Suprapubic skin (tissue), 4 donors: Measurements from ENCODE around the gene NTSR1. TPM values are rescaled to one million over a fixed set of nuclear protein-coding genes. Genes with fewer than 3 reads are reported as not detected.

Experiments
- DNase-seq, 2 donors: peaks; one replicate each; pipeline ENCODE4 v3.0.0-alpha.2; 2019; ENCODE audit warnings: low spot score in 2 of 2
- H3K27ac ChIP-seq: fragments of 200-600 bp; sonication (generic); one replicate; pipeline ENCODE4 v1.5.1; 2019
- H3K27me3 ChIP-seq: fragments of 200-600 bp; sonication (generic); one replicate; pipeline ENCODE4 v1.5.1; 2019
- H3K36me3 ChIP-seq: fragments of 200-600 bp; sonication (generic); one replicate; pipeline ENCODE4 v1.5.1; 2019
- H3K4me1 ChIP-seq: fragments of 200-600 bp; sonication (generic); one replicate; pipeline ENCODE4 v1.5.1; 2019
- H3K4me3 ChIP-seq: fragments of 200-600 bp; sonication (generic); one replicate; pipeline ENCODE4 v1.5.1; 2019; ENCODE audit warnings: mild to moderate bottlenecking
- H3K9me3 ChIP-seq: fragments of 200-600 bp; sonication (generic); one replicate; pipeline ENCODE4 v1.5.1; 2019
- CTCF ChIP-seq, 2 donors: fragments of 200-600 bp in 1 of 2; fragments of 450-650 bp in 1 of 2; sonication (generic) in 1 of 2; IDR thresholded peaks; one replicate each; pipeline ENCODE4 v1.5.1; 2016 to 2019; ENCODE audit warnings: antibody characterized with exemption in 2 of 2, mild to moderate bottlenecking in 1 of 2, moderate library complexity in 1 of 2
- EP300 ChIP-seq: sonication (generic); formaldehyde crosslinking; IDR thresholded peaks from one replicate; pipeline ENCODE4 v1.6.1; 2017; ENCODE audit warnings: antibody characterized with exemption
- POLR2A ChIP-seq, 2 donors: fragments of 450-650 bp; IDR thresholded peaks; one replicate each; pipeline ENCODE4 v1.6.1; 2017; ENCODE audit warnings: antibody characterized with exemption in 2 of 2, mild to moderate bottlenecking in 2 of 2, moderate library complexity in 2 of 2
- POLR2AphosphoS5 ChIP-seq, 3 donors: sonication (generic); formaldehyde crosslinking; IDR thresholded peaks; one replicate each; pipeline ENCODE4 v1.6.1; 2017; ENCODE audit warnings: antibody characterized with exemption in 3 of 3
- WGBS: methylation state at CpG from one replicate; pipeline ENCODE4 v1.1.5; 2018; 5-methylcytosine and 5-hydroxymethylcytosine counted together
- total RNA-seq, 4 donors: library from RNA; depleted of rRNA; stranded (reverse); fragments of >200 nt; gene quantifications; one replicate each; pipeline ENCODE4 v1.1.0, GENCODE V29; 2016

NTSR1 gene
- total RNA-seq, 4 donors from 2014 or later, result 0.16 to 0.55 TPM; not detected in 2

DNA sequence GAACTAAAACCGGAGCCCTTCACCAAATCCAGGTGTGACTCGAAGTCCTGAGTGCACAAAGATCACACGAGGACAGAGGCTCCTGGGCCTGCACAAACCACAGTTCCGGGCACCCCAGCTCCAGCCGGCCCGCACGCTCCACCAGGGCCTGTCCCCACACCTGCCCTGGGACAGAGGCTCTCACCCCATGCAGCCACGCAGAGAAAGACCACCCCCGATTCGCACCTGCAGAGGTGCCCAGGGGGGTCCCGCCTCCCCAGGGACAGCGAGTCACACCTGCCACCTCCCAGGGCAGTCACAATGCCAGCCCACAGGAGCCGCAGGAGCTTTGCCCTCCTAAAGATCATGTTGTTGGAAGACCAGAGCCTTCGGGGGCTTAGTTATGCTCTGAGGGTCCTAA is 62.3 kb downstream of the NTSR1 start:
- Histone ChIP-seq H3K4me1 (peaks cover 34% of the 10 kb centered on the region), H3K27me3 (peaks cover 40% of the 10 kb centered on the region), H3K9me3 (no peaks in the 10 kb centered on the region), H3K36me3 (no peaks in the 10 kb centered on the region), H3K27ac (no peak overlapping the region), H3K4me3 (no peak overlapping the region)
- no peak for TF ChIP-seq CTCF (IDR thresholded peaks at IDR 0.05)
- no peak for TF ChIP-seq POLR2AphosphoS5 (IDR thresholded peaks at IDR 0.05)
- no peak for TF ChIP-seq POLR2A (IDR thresholded peaks at IDR 0.05)
- no peak for TF ChIP-seq EP300
- no peak for DNase-seq
- 75% methylated on average over 13 of the region's 14 CpGs for WGBS

DNA sequence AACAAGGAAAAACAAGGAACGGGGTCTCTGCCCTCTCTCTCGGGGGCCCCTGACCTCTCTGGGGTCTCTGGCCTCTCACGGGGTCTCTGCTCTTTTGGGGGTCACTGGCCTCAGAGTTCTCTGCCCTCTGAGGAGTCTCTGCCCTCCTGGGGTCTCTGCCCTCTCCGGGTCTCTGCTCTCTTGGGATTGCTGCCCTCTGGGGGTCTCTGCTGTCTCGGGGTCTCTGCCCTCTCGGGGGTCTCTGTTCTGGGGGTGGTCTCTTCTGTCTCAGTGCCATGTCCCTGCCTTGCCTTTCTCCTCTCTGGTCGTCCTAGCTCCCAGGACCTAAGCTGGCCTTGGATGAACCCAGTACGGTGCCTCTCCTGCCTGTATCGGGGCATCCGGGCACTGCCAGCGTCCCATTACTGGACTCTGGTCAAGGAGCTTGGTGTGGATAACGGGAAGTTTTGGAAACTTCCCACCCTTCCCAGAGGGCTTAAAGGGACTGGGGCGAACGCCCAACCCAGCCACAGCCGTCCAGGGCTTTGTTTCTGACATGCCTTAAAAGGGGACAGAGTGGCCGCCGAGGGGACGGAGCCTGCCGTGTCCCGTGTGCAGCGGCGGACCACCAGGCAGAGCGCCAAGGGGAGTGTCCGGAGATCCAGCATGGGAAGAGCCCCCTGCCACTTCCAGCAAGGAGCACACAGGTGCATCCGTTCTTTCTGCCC is 62.9 kb downstream of the NTSR1 start:
- no peaks in the 10 kb centered on the region for H3K36me3 ChIP-seq
- no peak overlapping the region for H3K4me3 ChIP-seq
- TF ChIP-seq EP300 (no peak), POLR2AphosphoS5 (IDR thresholded peaks at IDR 0.05) (no peak), CTCF (IDR thresholded peaks at IDR 0.05) (no peak), POLR2A (IDR thresholded peaks at IDR 0.05) (no peak)
- DNase-seq, result no peak
- no peaks in the 10 kb centered on the region for H3K9me3 ChIP-seq
- WGBS, result 75% methylated on average over 18 of the region's 25 CpGs
- peaks cover 34% of the 10 kb centered on the region for H3K27me3 ChIP-seq
- no peak overlapping the region for H3K27ac ChIP-seq
- peaks cover 34% of the 10 kb centered on the region for H3K4me1 ChIP-seq

DNA sequence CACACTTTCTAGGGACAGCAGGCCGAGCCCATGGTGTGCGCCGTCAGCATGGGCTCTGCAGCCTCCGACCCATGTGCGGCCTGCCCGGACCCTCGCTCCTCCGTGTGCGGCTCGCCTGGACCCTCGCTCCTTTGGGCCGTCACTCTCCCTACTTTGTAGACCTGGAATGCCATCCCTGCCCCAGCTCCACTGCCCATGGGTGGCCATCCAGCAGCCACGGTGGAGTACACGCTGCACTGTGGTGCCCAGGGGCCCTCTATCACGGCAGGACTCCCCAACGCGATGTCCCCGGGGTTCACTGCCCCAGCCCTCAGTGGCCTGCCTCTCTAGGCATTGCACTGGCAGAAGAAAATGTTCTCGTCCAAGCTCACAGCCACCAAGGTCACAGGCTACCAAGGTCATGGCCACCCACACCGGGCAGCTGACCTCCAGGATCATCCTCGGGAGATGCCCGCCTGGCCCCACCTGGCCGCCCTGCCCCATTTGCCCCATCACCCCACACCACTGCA is 63.5 kb downstream of the NTSR1 start:
- no peak for DNase-seq
- Histone ChIP-seq H3K36me3 (no peaks in the 10 kb centered on the region), H3K27me3 (peaks cover 28% of the 10 kb centered on the region), H3K4me1 (peaks cover 34% of the 10 kb centered on the region), H3K27ac (no peak overlapping the region), H3K9me3 (no peaks in the 10 kb centered on the region), H3K4me3 (no peak overlapping the region)
- WGBS, result 93% methylated on average over 23 of the region's 23 CpGs
- TF ChIP-seq POLR2A (IDR thresholded peaks at IDR 0.05), result no peak
- TF ChIP-seq EP300, result no peak
- no peak for TF ChIP-seq POLR2AphosphoS5 (IDR thresholded peaks at IDR 0.05)
- no peak for TF ChIP-seq CTCF (IDR thresholded peaks at IDR 0.05)

GRCh38 chr20:62772619-62772989 is 64.0 kb downstream of the NTSR1 start:
- no peak for DNase-seq
- TF ChIP-seq POLR2AphosphoS5 (IDR thresholded peaks at IDR 0.05) (no peak), CTCF (IDR thresholded peaks at IDR 0.05) (no peak), POLR2A (IDR thresholded peaks at IDR 0.05) (no peak), EP300 (no peak)
- Histone ChIP-seq H3K9me3 (no peaks in the 10 kb centered on the region), H3K4me3 (no peak overlapping the region), H3K27ac (no peak overlapping the region), H3K27me3 (peaks cover 26% of the 10 kb centered on the region), H3K36me3 (no peaks in the 10 kb centered on the region), H3K4me1 (peaks cover 34% of the 10 kb centered on the region)
- 37% methylated on average over 8 of the region's 11 CpGs for WGBS

GRCh38 chr20:62772990-62773844 is 64.6 kb downstream of the NTSR1 start:
- Histone ChIP-seq H3K27ac (no peak overlapping the region), H3K9me3 (no peaks in the 10 kb centered on the region), H3K4me1 (peaks cover 29% of the 10 kb centered on the region), H3K4me3 (no peak overlapping the region), H3K27me3 (peaks cover 24% of the 10 kb centered on the region), H3K36me3 (no peaks in the 10 kb centered on the region)
- TF ChIP-seq POLR2A (IDR thresholded peaks at IDR 0.05), result no peak
- TF ChIP-seq POLR2AphosphoS5 (IDR thresholded peaks at IDR 0.05), result no peak
- no peak for TF ChIP-seq CTCF (IDR thresholded peaks at IDR 0.05)
- TF ChIP-seq EP300, result no peak
- WGBS, result 42% methylated on average over 16 of the region's 19 CpGs
- no peak for DNase-seq
